WTC11 (cell line): ENCODE results near the gene FAF1.

ENCODE experiments used
- ARID4B ChIP-seq: sonication (generic); formaldehyde crosslinking; IDR thresholded peaks from 2 replicates; pipeline ENCODE4 v1.8.0; 2023; ENCODE audit warnings: missing genetic modification reagents, mild to moderate bottlenecking, borderline replicate concordance
- ATF1 ChIP-seq: sonication (generic); formaldehyde crosslinking; IDR thresholded peaks from 2 replicates; pipeline ENCODE4 v1.8.1; 2023; ENCODE audit warnings: mild to moderate bottlenecking, moderate library complexity, missing genetic modification reagents
- CTCF ChIP-seq: fragments of 200-600 bp; IDR thresholded peaks from 2 replicates; pipeline ENCODE4 v1.8.0; 2022; ENCODE audit warnings: antibody characterized with exemption
- ELF4 ChIP-seq: sonication (generic); formaldehyde crosslinking; IDR thresholded peaks from 2 replicates; pipeline ENCODE4 v1.8.1; 2022; ENCODE audit warnings: low read depth, mild to moderate bottlenecking, moderate library complexity, missing genetic modification reagents
- FOXP4 ChIP-seq: sonication (generic); formaldehyde crosslinking; IDR thresholded peaks from 2 replicates; pipeline ENCODE4 v1.8.0; 2022; ENCODE audit warnings: mild to moderate bottlenecking, missing genetic modification reagents
- SP1 ChIP-seq: sonication (generic); formaldehyde crosslinking; conservative IDR thresholded peaks from 2 replicates; pipeline ENCODE4 v1.8.1; 2022; ENCODE audit warnings: missing genetic modification reagents
- ZBTB21 ChIP-seq: sonication (generic); formaldehyde crosslinking; IDR thresholded peaks from 2 replicates; pipeline ENCODE4 v1.8.1; 2023; ENCODE audit warnings: mild to moderate bottlenecking, missing genetic modification reagents, borderline replicate concordance
- ZNF121 ChIP-seq: sonication (generic); formaldehyde crosslinking; IDR thresholded peaks from 2 replicates; pipeline ENCODE4 v1.8.0; 2023; ENCODE audit warnings: missing genetic modification reagents
- ZNF512 ChIP-seq: sonication (generic); formaldehyde crosslinking; IDR thresholded peaks from 2 replicates; pipeline ENCODE4 v1.8.1; 2022; ENCODE audit warnings: missing genetic modification reagents, borderline replicate concordance

- TF ChIP-seq CTCF = no peak
- no peak for TF ChIP-seq ZBTB21 (CRISPR knock-in tag)
- no peak for TF ChIP-seq ZNF121 (CRISPR knock-in tag)
- no peak for TF ChIP-seq ATF1 (CRISPR knock-in tag)
- no peak for TF ChIP-seq ELF4 (CRISPR knock-in tag)
- no peak for TF ChIP-seq ZNF512 (CRISPR knock-in tag)
- TF ChIP-seq FOXP4 (CRISPR knock-in tag) = no peak
- TF ChIP-seq ARID4B (CRISPR knock-in tag) = no peak
- TF ChIP-seq SP1 (CRISPR knock-in tag) = no peak
Measured at GRCh38 chr1:50471967-50472366, 488.1 kb downstream of the FAF1 start.
